ENCODE data around the gene FCMR. TPM values are rescaled to one million over a fixed set of nuclear protein-coding genes. Genes with fewer than 3 reads are reported as not detected.

The FCMR gene
- total and polyA plus RNA-seq, 10 of the 15 experiments (the other 5 are each of a cell fraction or from before 2014, with no cell fraction given) = 79.7 to 245 (median 123) TPM

GRCh38 chr1:206955476-206956451 is 34.0 kb upstream of the FCMR start:
- in situ Hi-C loops (cut with MboI) = no loop called here
- no peak overlapping the region for H3K4me3 ChIP-seq
- H3K27ac ChIP-seq (ENCODE audit: control insufficient read depth, insufficient read depth) = peak overlapping the region; percentile 38
- no peaks in the 10 kb centered on the region for H3K9me3 ChIP-seq (replicated peaks; ENCODE audit: control insufficient read depth, insufficient read depth, low read length)
- no peak overlapping the region for H3K9ac ChIP-seq (ENCODE audit: control insufficient read depth, insufficient read depth, low read length)
- FAIRE-seq (no peak), DNase-seq (ENCODE audit: low read depth, low spot score) (no peak), ATAC-seq (peak; percentile 78)
- H3K4me1 ChIP-seq (ENCODE audit: control insufficient read depth, insufficient read depth, low read length) = peaks cover 44% of the 10 kb centered on the region
- no peaks in the 10 kb centered on the region for H3K79me2 ChIP-seq (ENCODE audit: control insufficient read depth, insufficient read depth, low read length)
- SMC1A ChIA-PET (ENCODE audit: uncharacterized antibody, unreplicated experiment) = interaction anchor here (0.8 to 2.4 kb wide), 8 partner anchors 10 to 50 kb away, joined by 3 to 15 read pairs (median 4); partner anchors contain the start of gene FCAMR
- POLR2A ChIA-PET = interaction anchor here (0.8 to 1.9 kb wide), 6 partner anchors 10 to 37 kb away, joined by 3 to 6 read pairs (median 4); partner anchors contain the start of genes FCAMR and FCMR
- RAD21 ChIA-PET (ENCODE audit: unreplicated experiment) = interaction anchor here (0.8 to 3.1 kb wide), 6 partner anchors 10 to 120 kb away, joined by 3 to 17 read pairs (median 6); no protein-coding TSS in a partner anchor
- H4K20me1 ChIP-seq (ENCODE audit: control insufficient read depth, insufficient read depth) = no peaks in the 10 kb centered on the region
- intact Hi-C loops (cut with micrococcal nuclease; ENCODE audit: unreplicated experiment) = no loop called here
- WGBS (ENCODE audit: insufficient coverage, insufficient replicate concordance, low lambda C conversion rate, missing lambda C conversion rate) = 47% methylated on average over 11 of the region's 11 CpGs
- CTCF ChIA-PET = interaction anchor here (0.8 to 3.9 kb wide), 11 partner anchors 12 to 221 kb away, joined by 3 to 44 read pairs (median 5); partner anchors contain the start of gene FCAMR
- H3K27me3 ChIP-seq (replicated peaks in 1 of 2; ENCODE audit: control insufficient read depth in 2 of 2, insufficient read depth in 2 of 2, low read length in 1 of 2) = no peaks in the 10 kb centered on the region
- peak overlapping the region; percentile 64 for H3K4me2 ChIP-seq (ENCODE audit: control insufficient read depth, insufficient read depth)
- no TSS peak for BruUV-seq (replicated peaks)
- H3K36me3 ChIP-seq (ENCODE audit: control insufficient read depth in 2 of 2, insufficient read depth in 2 of 2, low read length in 1 of 2) = no peaks in the 10 kb centered on the region
- peak overlapping the region; percentile 56 for H2AFZ ChIP-seq (ENCODE audit: control insufficient read depth, low read depth, low read length)
- TF ChIP-seq RELB (IDR thresholded peaks at IDR 0.05; ENCODE audit: low read depth) (peak; percentile 61; the same call in 1 of the 2 replicates), MAX (IDR thresholded peaks at IDR 0.05; ENCODE audit: low read depth, low read length) (peak; percentile 67; the same call in 1 of the 2 replicates), SKIL (IDR thresholded peaks at IDR 0.05; ENCODE audit: low read depth, poor library complexity, severe bottlenecking) (peak; percentile 48), USF2 (IDR thresholded peaks at IDR 0.05; ENCODE audit: borderline replicate concordance, low read depth, low read length) (peak; percentile 4; the same call in 1 of the 2 replicates), IKZF2 (IDR thresholded peaks at IDR 0.05) (peak; percentile 49 to 57; a peak in 3 of 4 replicates), ZBED1 (IDR thresholded peaks at IDR 0.05; ENCODE audit: borderline replicate concordance) (0 out of 2 replicates have a peak, but pooled peaks have one; percentile 54), FOS (IDR thresholded peaks at IDR 0.05; ENCODE audit: borderline replicate concordance, extremely low read depth, insufficient read length) (no peak), ATF3 (IDR thresholded peaks at IDR 0.05; ENCODE audit: borderline replicate concordance, extremely low read depth, low read depth, low read length) (0 out of 2 replicates have a peak, but pooled peaks have one; percentile 25), SUPT20H (IDR thresholded peaks at IDR 0.05; ENCODE audit: borderline replicate concordance, control insufficient read depth, low read depth, low read length) (no peak), SP1 (IDR thresholded peaks at IDR 0.05; ENCODE audit: low read depth, low read length) (no peak), WRNIP1 (IDR thresholded peaks at IDR 0.05; ENCODE audit: borderline replicate concordance, low read depth, low read length) (no peak), RUNX3 (IDR thresholded peaks at IDR 0.05; ENCODE audit: low read length) (no peak; the same call in 1 of the 2 replicates)

Data from GM12878 (cell line).